ENCODE measurements around the gene ALDH1L1.

Gene ALDH1L1

GRCh38 chr3:126170073-126170777, 10.2 kb downstream of the ALDH1L1 start:
- Mint-ChIP-seq H3K27me3 (peaks cover 9% of the 10 kb centered on the region), H3K4me1 (no peaks in the 10 kb centered on the region), H3K9me3 (no peaks in the 10 kb centered on the region), H3K4me3 (no peak overlapping the region), H3K27ac (no peak overlapping the region), H3K36me3 (no peaks in the 10 kb centered on the region)
- no peak for DNase-seq
- CTCF ChIA-PET = no interaction called here

GRCh38 chr3:126167566-126167965, 12.8 kb downstream of the ALDH1L1 start:
- Mint-ChIP-seq H3K27ac (no peak overlapping the region), H3K4me3 (no peak overlapping the region), H3K4me1 (no peaks in the 10 kb centered on the region), H3K9me3 (no peaks in the 10 kb centered on the region), H3K36me3 (no peaks in the 10 kb centered on the region), H3K27me3 (peaks cover 14% of the 10 kb centered on the region)
- CTCF ChIA-PET = no interaction called here
- no peak for DNase-seq

GRCh38 chr3:126166009-126166408, 14.4 kb downstream of the ALDH1L1 start:
- Mint-ChIP-seq H3K9me3 (no peaks in the 10 kb centered on the region), H3K4me1 (no peaks in the 10 kb centered on the region), H3K4me3 (no peak overlapping the region), H3K27ac (no peak overlapping the region), H3K36me3 (no peaks in the 10 kb centered on the region), H3K27me3 (peaks cover 14% of the 10 kb centered on the region)
- no peak for DNase-seq
- CTCF ChIA-PET = no interaction called here

- Mint-ChIP-seq H3K27ac (no peak overlapping the region), H3K27me3 (peaks cover 14% of the 10 kb centered on the region), H3K9me3 (no peaks in the 10 kb centered on the region), H3K4me1 (no peaks in the 10 kb centered on the region), H3K36me3 (no peaks in the 10 kb centered on the region), H3K4me3 (no peak overlapping the region)
- no peak for DNase-seq
- CTCF ChIA-PET = no interaction called here
These were observed 19.1 kb downstream of the ALDH1L1 start for GRCh38 chr3:126161309-126161708.

- Mint-ChIP-seq H3K27me3 (peaks cover 12% of the 10 kb centered on the region), H3K27ac (no peak overlapping the region), H3K4me1 (no peaks in the 10 kb centered on the region), H3K9me3 (no peaks in the 10 kb centered on the region), H3K36me3 (no peaks in the 10 kb centered on the region), H3K4me3 (no peak overlapping the region)
- CTCF ChIA-PET = no interaction called here
- DNase-seq = no peak
These were observed 19.9 kb downstream of the ALDH1L1 start for GRCh38 chr3:126160243-126161210.

- CTCF ChIA-PET = no interaction called here
- Mint-ChIP-seq H3K9me3 (no peaks in the 10 kb centered on the region), H3K27ac (no peak overlapping the region), H3K4me3 (no peak overlapping the region), H3K36me3 (no peaks in the 10 kb centered on the region), H3K4me1 (no peaks in the 10 kb centered on the region), H3K27me3 (peaks cover 16% of the 10 kb centered on the region)
- no peak for DNase-seq
These were observed 20.9 kb downstream of the ALDH1L1 start for GRCh38 chr3:126159476-126159875.

GRCh38 chr3:126158912-126159454, 21.4 kb downstream of the ALDH1L1 start:
- Mint-ChIP-seq H3K4me1 (no peaks in the 10 kb centered on the region), H3K4me3 (no peak overlapping the region), H3K36me3 (no peaks in the 10 kb centered on the region), H3K27ac (no peak overlapping the region), H3K27me3 (peaks cover 14% of the 10 kb centered on the region), H3K9me3 (no peaks in the 10 kb centered on the region)
- no peak for DNase-seq
- CTCF ChIA-PET = no interaction called here

GRCh38 chr3:126158016-126158911, 22.1 kb downstream of the ALDH1L1 start:
- H3K9me3 Mint-ChIP-seq = no peaks in the 10 kb centered on the region
- no peak overlapping the region for H3K27ac Mint-ChIP-seq
- no peak overlapping the region for H3K4me3 Mint-ChIP-seq
- H3K27me3 Mint-ChIP-seq = peaks cover 11% of the 10 kb centered on the region
- no peak for DNase-seq
- H3K4me1 Mint-ChIP-seq = no peaks in the 10 kb centered on the region
- no peaks in the 10 kb centered on the region for H3K36me3 Mint-ChIP-seq
- CTCF ChIA-PET = no interaction called here

GRCh38 chr3:126157083-126157768, 23.2 kb downstream of the ALDH1L1 start:
- CTCF ChIA-PET = no interaction called here
- Mint-ChIP-seq H3K4me1 (no peaks in the 10 kb centered on the region), H3K9me3 (no peaks in the 10 kb centered on the region), H3K4me3 (no peak overlapping the region), H3K27me3 (peaks cover 11% of the 10 kb centered on the region), H3K36me3 (no peaks in the 10 kb centered on the region), H3K27ac (no peak overlapping the region)
- DNase-seq = no peak

GRCh38 chr3:126156468-126156867, 23.9 kb downstream of the ALDH1L1 start:
- Mint-ChIP-seq H3K4me1 (no peaks in the 10 kb centered on the region), H3K27ac (no peak overlapping the region), H3K9me3 (no peaks in the 10 kb centered on the region), H3K4me3 (no peak overlapping the region), H3K27me3 (peaks cover 11% of the 10 kb centered on the region), H3K36me3 (no peaks in the 10 kb centered on the region)
- no peak for DNase-seq
- CTCF ChIA-PET = no interaction called here

GRCh38 chr3:126155819-126156218, 24.6 kb downstream of the ALDH1L1 start:
- Mint-ChIP-seq H3K4me1 (no peaks in the 10 kb centered on the region), H3K9me3 (no peaks in the 10 kb centered on the region), H3K27me3 (peaks cover 10% of the 10 kb centered on the region), H3K27ac (no peak overlapping the region), H3K36me3 (no peaks in the 10 kb centered on the region), H3K4me3 (no peak overlapping the region)
- DNase-seq = no peak
- CTCF ChIA-PET = no interaction called here

GRCh38 chr3:126155280-126155640, 25.1 kb downstream of the ALDH1L1 start:
- H3K9me3 Mint-ChIP-seq = no peaks in the 10 kb centered on the region
- CTCF ChIA-PET = no interaction called here
- no peak overlapping the region for H3K4me3 Mint-ChIP-seq
- H3K27ac Mint-ChIP-seq = no peak overlapping the region
- H3K4me1 Mint-ChIP-seq = no peaks in the 10 kb centered on the region
- H3K36me3 Mint-ChIP-seq = no peaks in the 10 kb centered on the region
- DNase-seq = no peak
- H3K27me3 Mint-ChIP-seq = peaks cover 7% of the 10 kb centered on the region

GRCh38 chr3:126154391-126155279, 25.8 kb downstream of the ALDH1L1 start:
- Mint-ChIP-seq H3K27me3 (peaks cover 7% of the 10 kb centered on the region), H3K4me3 (no peak overlapping the region), H3K4me1 (no peaks in the 10 kb centered on the region), H3K9me3 (no peaks in the 10 kb centered on the region), H3K36me3 (no peaks in the 10 kb centered on the region), H3K27ac (no peak overlapping the region)
- no peak for DNase-seq
- CTCF ChIA-PET = no interaction called here
